Left ventricle myocardium inferior (tissue), 1 donor: ENCODE data around the gene ALG6. TPM values are rescaled to one million over a fixed set of nuclear protein-coding genes. Genes with fewer than 3 reads are reported as not detected.
"Not testable (repeated sequence)": the region's sequence is repeated elsewhere in the genome, so short reads cannot be mapped to it uniquely, and the experiment has no call there.

ENCODE experiments used
- DNase-seq: peaks from one replicate; pipeline ENCODE4 v3.0.0-alpha.2; 2020
- H3K27ac ChIP-seq: fragments of 200-600 bp; replicated peaks from 2 replicates; pipeline ENCODE4 v1.8.0; 2021
- H3K27me3 ChIP-seq: fragments of 200-600 bp; 2 replicates; pipeline ENCODE4 v1.8.0; 2021; ENCODE audit warnings: low read depth
- H3K36me3 ChIP-seq: fragments of 200-600 bp; 2 replicates; pipeline ENCODE4 v1.8.0; 2021
- H3K4me1 ChIP-seq: fragments of 200-600 bp; 2 replicates; pipeline ENCODE4 v1.8.0; 2021
- H3K4me3 ChIP-seq: fragments of 200-600 bp; 2 replicates; pipeline ENCODE4 v1.8.0; 2021; ENCODE audit warnings: mild to moderate bottlenecking, moderate library complexity
- H3K9me3 ChIP-seq: fragments of 200-600 bp; replicated peaks from 2 replicates; pipeline ENCODE4 v1.8.0; 2021
- CTCF ChIP-seq: fragments of 200-600 bp; IDR thresholded peaks from 2 replicates; pipeline ENCODE4 v1.8.0; 2021; ENCODE audit warnings: antibody characterized with exemption, mild to moderate bottlenecking, borderline replicate concordance
- intact Hi-C: fragments of 100-400 bp; cut with micrococcal nuclease; formaldehyde crosslinking; loops from one replicate; pipeline ENCODE4 v1.11.0; 2022
- total RNA-seq: library from RNA; stranded (reverse); fragmentation: NEBNext Ultra II Directional; extraction: Animal tissue kit (Norgen Biotek cat#: 25700); gene quantifications from one replicate; pipeline ENCODE4 v1.2.1, GENCODE V29; 2021
- donor health status: DM: no; HTN: yes; CAD: no; lungs with severe emphysema.

Gene ALG6
- total RNA-seq, 1 donor from 2014 or later = 4.0 TPM

GRCh38 chr1:63418101-63418500 is 50.7 kb downstream of the ALG6 start:
- Histone ChIP-seq H3K27ac (no peak overlapping the region), H3K4me3 (no peak overlapping the region), H3K27me3 (no peaks in the 10 kb centered on the region), H3K36me3 (peaks cover 25% of the 10 kb centered on the region), H3K4me1 (no peaks in the 10 kb centered on the region), H3K9me3 (no peaks in the 10 kb centered on the region)
- intact Hi-C loops = no loop called here
- TF ChIP-seq CTCF = no peak
- DNase-seq = no peak

- DNase-seq, H3K27me3 ChIP-seq, intact Hi-C loops, H3K27ac ChIP-seq, H3K4me3 ChIP-seq, H3K9me3 ChIP-seq, H3K4me1 ChIP-seq: not testable (repeated sequence)
- H3K36me3 ChIP-seq = peaks cover 19% of the 10 kb centered on the region
Measured at GRCh38 chr1:63420746-63421145, 53.3 kb downstream of the ALG6 start.

- Histone ChIP-seq H3K9me3 (no peaks in the 10 kb centered on the region), H3K4me1 (no peaks in the 10 kb centered on the region), H3K27ac (no peak overlapping the region), H3K36me3 (peaks cover 20% of the 10 kb centered on the region), H3K27me3 (no peaks in the 10 kb centered on the region), H3K4me3 (no peak overlapping the region)
- intact Hi-C loops = no loop called here
- DNase-seq = no peak
- no peak for TF ChIP-seq CTCF
Measured at GRCh38 chr1:63423649-63424048, 56.2 kb downstream of the ALG6 start.

- Histone ChIP-seq H3K4me1 (no peaks in the 10 kb centered on the region), H3K27ac (no peak overlapping the region), H3K4me3 (no peak overlapping the region), H3K27me3 (no peaks in the 10 kb centered on the region), H3K9me3 (peaks cover 29% of the 10 kb centered on the region), H3K36me3 (peaks cover 35% of the 10 kb centered on the region)
- intact Hi-C loops = no loop called here
- DNase-seq = no peak
- TF ChIP-seq CTCF = no peak
Measured at GRCh38 chr1:63428815-63429214, 61.4 kb downstream of the ALG6 start.

- no peak for DNase-seq
- Histone ChIP-seq H3K4me1 (no peaks in the 10 kb centered on the region), H3K36me3 (peaks cover 35% of the 10 kb centered on the region), H3K27me3 (no peaks in the 10 kb centered on the region), H3K9me3 (peaks cover 29% of the 10 kb centered on the region), H3K27ac (no peak overlapping the region), H3K4me3 (no peak overlapping the region)
- intact Hi-C loops = no loop called here
- TF ChIP-seq CTCF = no peak
Measured at GRCh38 chr1:63429281-63429680, 61.9 kb downstream of the ALG6 start.

- Histone ChIP-seq H3K4me3 (no peak overlapping the region), H3K36me3 (peaks cover 23% of the 10 kb centered on the region), H3K27ac (no peak overlapping the region), H3K9me3 (peaks cover 15% of the 10 kb centered on the region), H3K4me1 (no peaks in the 10 kb centered on the region), H3K27me3 (no peaks in the 10 kb centered on the region)
- intact Hi-C loops = no loop called here
- DNase-seq = no peak
- no peak for TF ChIP-seq CTCF
Measured at GRCh38 chr1:63435161-63435560, 67.7 kb downstream of the ALG6 start.
